ENCODE results near the gene ORMDL3. TPM values are rescaled to one million over a fixed set of nuclear protein-coding genes. Genes with fewer than 3 reads are reported as not detected.

The ORMDL3 gene
- total and polyA plus RNA-seq, 2 experiments from 2014 or later = 33.6 to 38.5 TPM

DNA sequence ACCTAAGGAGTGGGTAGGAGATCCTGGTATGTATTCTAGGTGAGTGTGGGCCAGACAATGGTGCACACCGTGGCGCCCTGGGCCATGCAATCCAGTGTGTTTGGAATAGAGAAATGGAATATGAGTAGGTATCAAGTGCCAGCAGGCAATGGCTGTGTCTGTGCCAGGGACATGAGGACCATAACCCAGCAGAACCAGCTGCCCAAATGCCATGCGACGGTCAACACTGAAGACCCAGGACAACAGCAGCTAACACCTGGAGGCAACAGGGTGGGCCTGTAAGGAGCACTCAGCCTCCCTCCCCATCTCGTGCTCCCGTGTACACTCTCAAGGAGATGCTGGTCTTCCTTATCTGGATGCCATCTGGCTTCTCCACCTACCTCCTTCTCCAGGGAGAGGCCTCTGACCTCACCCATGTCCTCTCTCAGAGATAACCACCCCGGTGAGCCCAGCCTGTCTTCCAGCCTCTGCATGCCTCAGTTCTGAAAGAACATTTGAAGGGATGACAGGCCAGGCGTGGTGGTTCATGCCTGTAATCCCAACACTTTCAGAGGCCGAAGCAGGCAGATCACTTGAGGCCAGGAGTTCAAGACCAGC is 8.2 kb downstream of the ORMDL3 start:
- Histone ChIP-seq H3K4me3 (no peak overlapping the region), H3K27ac (ENCODE audit: low read depth) (no peak overlapping the region), H3K36me3 (ENCODE audit: insufficient read depth) (peaks cover 5% of the 10 kb centered on the region), H3K4me1 (ENCODE audit: insufficient read depth) (no peaks in the 10 kb centered on the region), H3K9me2 (ENCODE audit: insufficient read depth) (no peaks in the 10 kb centered on the region), H3K27me3 (ENCODE audit: insufficient read depth) (no peaks in the 10 kb centered on the region), H3K4me2 (no peak overlapping the region), H3K79me2 (replicated peaks; ENCODE audit: insufficient read depth) (peaks cover 2% of the 10 kb centered on the region; the same call in 1 of the 2 replicates), H4K20me1 (replicated peaks; ENCODE audit: insufficient read depth) (no peaks in the 10 kb centered on the region; the same call in 1 of the 2 replicates), H2AFZ (no peak overlapping the region), H3F3A (replicated peaks; ENCODE audit: low read depth) (no peaks in the 10 kb centered on the region)
- TF ChIP-seq ZNF114 (CRISPR knock-in tag; IDR thresholded peaks at IDR 0.05) (no peak), NANOG (IDR thresholded peaks at IDR 0.05; ENCODE audit: borderline replicate concordance) (no peak), ZNF331 (CRISPR knock-in tag; IDR thresholded peaks at IDR 0.05; ENCODE audit: low read depth) (no peak), POLR2AphosphoS5 (IDR thresholded peaks at IDR 0.05; ENCODE audit: low read depth) (no peak)
- TF ChIP-seq, protein P1, sequence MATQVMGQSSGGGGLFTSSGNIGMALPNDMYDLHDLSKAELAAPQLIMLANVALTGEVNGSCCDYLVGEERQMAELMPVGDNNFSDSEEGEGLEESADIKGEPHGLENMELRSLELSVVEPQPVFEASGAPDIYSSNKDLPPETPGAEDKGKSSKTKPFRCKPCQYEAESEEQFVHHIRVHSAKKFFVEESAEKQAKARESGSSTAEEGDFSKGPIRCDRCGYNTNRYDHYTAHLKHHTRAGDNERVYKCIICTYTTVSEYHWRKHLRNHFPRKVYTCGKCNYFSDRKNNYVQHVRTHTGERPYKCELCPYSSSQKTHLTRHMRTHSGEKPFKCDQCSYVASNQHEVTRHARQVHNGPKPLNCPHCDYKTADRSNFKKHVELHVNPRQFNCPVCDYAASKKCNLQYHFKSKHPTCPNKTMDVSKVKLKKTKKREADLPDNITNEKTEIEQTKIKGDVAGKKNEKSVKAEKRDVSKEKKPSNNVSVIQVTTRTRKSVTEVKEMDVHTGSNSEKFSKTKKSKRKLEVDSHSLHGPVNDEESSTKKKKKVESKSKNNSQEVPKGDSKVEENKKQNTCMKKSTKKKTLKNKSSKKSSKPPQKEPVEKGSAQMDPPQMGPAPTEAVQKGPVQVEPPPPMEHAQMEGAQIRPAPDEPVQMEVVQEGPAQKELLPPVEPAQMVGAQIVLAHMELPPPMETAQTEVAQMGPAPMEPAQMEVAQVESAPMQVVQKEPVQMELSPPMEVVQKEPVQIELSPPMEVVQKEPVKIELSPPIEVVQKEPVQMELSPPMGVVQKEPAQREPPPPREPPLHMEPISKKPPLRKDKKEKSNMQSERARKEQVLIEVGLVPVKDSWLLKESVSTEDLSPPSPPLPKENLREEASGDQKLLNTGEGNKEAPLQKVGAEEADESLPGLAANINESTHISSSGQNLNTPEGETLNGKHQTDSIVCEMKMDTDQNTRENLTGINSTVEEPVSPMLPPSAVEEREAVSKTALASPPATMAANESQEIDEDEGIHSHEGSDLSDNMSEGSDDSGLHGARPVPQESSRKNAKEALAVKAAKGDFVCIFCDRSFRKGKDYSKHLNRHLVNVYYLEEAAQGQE (IDR thresholded peaks at IDR 0.05; ENCODE audit: unreplicated experiment) = no peak
- TF ChIP-seq, protein P2, sequence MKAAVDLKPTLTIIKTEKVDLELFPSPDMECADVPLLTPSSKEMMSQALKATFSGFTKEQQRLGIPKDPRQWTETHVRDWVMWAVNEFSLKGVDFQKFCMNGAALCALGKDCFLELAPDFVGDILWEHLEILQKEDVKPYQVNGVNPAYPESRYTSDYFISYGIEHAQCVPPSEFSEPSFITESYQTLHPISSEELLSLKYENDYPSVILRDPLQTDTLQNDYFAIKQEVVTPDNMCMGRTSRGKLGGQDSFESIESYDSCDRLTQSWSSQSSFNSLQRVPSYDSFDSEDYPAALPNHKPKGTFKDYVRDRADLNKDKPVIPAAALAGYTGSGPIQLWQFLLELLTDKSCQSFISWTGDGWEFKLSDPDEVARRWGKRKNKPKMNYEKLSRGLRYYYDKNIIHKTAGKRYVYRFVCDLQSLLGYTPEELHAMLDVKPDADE (IDR thresholded peaks at IDR 0.05) = no peak
- TF ChIP-seq, protein P3, sequence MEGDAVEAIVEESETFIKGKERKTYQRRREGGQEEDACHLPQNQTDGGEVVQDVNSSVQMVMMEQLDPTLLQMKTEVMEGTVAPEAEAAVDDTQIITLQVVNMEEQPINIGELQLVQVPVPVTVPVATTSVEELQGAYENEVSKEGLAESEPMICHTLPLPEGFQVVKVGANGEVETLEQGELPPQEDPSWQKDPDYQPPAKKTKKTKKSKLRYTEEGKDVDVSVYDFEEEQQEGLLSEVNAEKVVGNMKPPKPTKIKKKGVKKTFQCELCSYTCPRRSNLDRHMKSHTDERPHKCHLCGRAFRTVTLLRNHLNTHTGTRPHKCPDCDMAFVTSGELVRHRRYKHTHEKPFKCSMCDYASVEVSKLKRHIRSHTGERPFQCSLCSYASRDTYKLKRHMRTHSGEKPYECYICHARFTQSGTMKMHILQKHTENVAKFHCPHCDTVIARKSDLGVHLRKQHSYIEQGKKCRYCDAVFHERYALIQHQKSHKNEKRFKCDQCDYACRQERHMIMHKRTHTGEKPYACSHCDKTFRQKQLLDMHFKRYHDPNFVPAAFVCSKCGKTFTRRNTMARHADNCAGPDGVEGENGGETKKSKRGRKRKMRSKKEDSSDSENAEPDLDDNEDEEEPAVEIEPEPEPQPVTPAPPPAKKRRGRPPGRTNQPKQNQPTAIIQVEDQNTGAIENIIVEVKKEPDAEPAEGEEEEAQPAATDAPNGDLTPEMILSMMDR (conservative IDR thresholded peaks at IDR 0.05; ENCODE audit: low read depth in 2 of 2) = no peak
- TF ChIP-seq, protein P4, sequence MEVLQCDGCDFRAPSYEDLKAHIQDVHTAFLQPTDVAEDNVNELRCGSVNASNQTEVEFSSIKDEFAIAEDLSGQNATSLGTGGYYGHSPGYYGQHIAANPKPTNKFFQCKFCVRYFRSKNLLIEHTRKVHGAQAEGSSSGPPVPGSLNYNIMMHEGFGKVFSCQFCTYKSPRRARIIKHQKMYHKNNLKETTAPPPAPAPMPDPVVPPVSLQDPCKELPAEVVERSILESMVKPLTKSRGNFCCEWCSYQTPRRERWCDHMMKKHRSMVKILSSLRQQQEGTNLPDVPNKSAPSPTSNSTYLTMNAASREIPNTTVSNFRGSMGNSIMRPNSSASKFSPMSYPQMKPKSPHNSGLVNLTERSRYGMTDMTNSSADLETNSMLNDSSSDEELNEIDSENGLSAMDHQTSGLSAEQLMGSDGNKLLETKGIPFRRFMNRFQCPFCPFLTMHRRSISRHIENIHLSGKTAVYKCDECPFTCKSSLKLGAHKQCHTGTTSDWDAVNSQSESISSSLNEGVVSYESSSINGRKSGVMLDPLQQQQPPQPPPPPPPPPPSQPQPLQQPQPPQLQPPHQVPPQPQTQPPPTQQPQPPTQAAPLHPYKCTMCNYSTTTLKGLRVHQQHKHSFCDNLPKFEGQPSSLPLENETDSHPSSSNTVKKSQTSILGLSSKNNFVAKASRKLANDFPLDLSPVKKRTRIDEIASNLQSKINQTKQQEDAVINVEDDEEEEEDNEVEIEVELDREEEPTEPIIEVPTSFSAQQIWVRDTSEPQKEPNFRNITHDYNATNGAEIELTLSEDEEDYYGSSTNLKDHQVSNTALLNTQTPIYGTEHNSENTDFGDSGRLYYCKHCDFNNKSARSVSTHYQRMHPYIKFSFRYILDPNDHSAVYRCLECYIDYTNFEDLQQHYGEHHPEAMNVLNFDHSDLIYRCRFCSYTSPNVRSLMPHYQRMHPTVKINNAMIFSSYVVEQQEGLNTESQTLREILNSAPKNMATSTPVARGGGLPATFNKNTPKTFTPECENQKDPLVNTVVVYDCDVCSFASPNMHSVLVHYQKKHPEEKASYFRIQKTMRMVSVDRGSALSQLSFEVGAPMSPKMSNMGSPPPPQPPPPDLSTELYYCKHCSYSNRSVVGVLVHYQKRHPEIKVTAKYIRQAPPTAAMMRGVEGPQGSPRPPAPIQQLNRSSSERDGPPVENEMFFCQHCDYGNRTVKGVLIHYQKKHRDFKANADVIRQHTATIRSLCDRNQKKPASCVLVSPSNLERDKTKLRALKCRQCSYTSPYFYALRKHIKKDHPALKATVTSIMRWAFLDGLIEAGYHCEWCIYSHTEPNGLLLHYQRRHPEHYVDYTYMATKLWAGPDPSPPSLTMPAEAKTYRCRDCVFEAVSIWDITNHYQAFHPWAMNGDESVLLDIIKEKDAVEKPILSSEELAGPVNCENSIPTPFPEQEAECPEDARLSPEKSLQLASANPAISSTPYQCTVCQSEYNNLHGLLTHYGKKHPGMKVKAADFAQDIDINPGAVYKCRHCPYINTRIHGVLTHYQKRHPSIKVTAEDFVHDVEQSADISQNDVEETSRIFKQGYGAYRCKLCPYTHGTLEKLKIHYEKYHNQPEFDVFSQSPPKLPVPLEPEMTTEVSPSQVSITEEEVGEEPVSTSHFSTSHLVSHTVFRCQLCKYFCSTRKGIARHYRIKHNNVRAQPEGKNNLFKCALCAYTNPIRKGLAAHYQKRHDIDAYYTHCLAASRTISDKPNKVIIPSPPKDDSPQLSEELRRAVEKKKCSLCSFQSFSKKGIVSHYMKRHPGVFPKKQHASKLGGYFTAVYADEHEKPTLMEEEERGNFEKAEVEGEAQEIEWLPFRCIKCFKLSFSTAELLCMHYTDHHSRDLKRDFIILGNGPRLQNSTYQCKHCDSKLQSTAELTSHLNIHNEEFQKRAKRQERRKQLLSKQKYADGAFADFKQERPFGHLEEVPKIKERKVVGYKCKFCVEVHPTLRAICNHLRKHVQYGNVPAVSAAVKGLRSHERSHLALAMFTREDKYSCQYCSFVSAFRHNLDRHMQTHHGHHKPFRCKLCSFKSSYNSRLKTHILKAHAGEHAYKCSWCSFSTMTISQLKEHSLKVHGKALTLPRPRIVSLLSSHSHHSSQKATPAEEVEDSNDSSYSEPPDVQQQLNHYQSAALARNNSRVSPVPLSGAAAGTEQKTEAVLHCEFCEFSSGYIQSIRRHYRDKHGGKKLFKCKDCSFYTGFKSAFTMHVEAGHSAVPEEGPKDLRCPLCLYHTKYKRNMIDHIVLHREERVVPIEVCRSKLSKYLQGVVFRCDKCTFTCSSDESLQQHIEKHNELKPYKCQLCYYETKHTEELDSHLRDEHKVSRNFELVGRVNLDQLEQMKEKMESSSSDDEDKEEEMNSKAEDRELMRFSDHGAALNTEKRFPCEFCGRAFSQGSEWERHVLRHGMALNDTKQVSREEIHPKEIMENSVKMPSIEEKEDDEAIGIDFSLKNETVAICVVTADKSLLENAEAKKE (CRISPR knock-in tag; IDR thresholded peaks at IDR 0.05) = no peak
- Mint-ChIP-seq H3K27ac (no peak overlapping the region), H3K9me3 (no peaks in the 10 kb centered on the region), H3K4me1 (peaks cover 2% of the 10 kb centered on the region), H3K27me3 (ENCODE audit: insufficient read depth, low read depth, poor library complexity) (peaks cover 7% of the 10 kb centered on the region), H3K36me3 (ENCODE audit: low read depth) (peaks cover 32% of the 10 kb centered on the region), H3K4me3 (no peak overlapping the region)
- no peak for DNase-seq (ENCODE audit: low spot score)
- no peak for ATAC-seq
